Activated CD8-positive, alpha-beta T cell treated with anti-CD3 and anti-CD28 coated beads for 36 hours (primary cell): Measurements from ENCODE around the gene UGGT1. TPM values are rescaled to one million over a fixed set of nuclear protein-coding genes. Genes with fewer than 3 reads are reported as not detected.

Experiments used
- ATAC-seq: fragments of 200-7000 bp; cut with Tn5 transposase; one replicate; pipeline ENCODE4 v1.10.0; 2021; ENCODE audit warnings: mild to moderate bottlenecking, moderate library complexity
- CTCF ChIA-PET: fragments of 350-600 bp; sonication (Branson Sonifier 250); formaldehyde crosslinking; loops from one replicate; lab custom pipeline; 2021; ENCODE audit warnings: antibody characterized with exemption; lab: Charles Lee
- POLR2A ChIA-PET: fragments of 350-600 bp; sonication (Branson Sonifier 250); formaldehyde crosslinking; loops from one replicate; lab custom pipeline; 2021; ENCODE audit warnings: antibody characterized with exemption; lab: Charles Lee
- DNase-seq: peaks from one replicate; pipeline ENCODE4 v3.0.0-alpha.2; 2020
- H3K27ac Mint-ChIP-seq: one replicate; pipeline ENCODE4 v1.8.0; 2021; ENCODE audit warnings: mild to moderate bottlenecking, mixed read lengths
- H3K27me3 Mint-ChIP-seq: one replicate; pipeline ENCODE4 v1.8.0; 2021; ENCODE audit warnings: mixed read lengths
- H3K36me3 Mint-ChIP-seq: one replicate; pipeline ENCODE4 v1.8.0; 2021; ENCODE audit warnings: low read depth, mixed read lengths
- H3K4me1 Mint-ChIP-seq: one replicate; pipeline ENCODE4 v1.8.0; 2021; ENCODE audit warnings: low read depth, mixed read lengths
- H3K4me3 Mint-ChIP-seq: one replicate; pipeline ENCODE4 v1.8.0; 2021; ENCODE audit warnings: mild to moderate bottlenecking, moderate library complexity, mixed read lengths
- H3K9me3 Mint-ChIP-seq: one replicate; pipeline ENCODE4 v1.8.0; 2021; ENCODE audit warnings: mixed read lengths
- intact Hi-C: fragments of 100-400 bp; cut with micrococcal nuclease; formaldehyde crosslinking; loops from one replicate; pipeline ENCODE4 v1.10.0; 2022
- total RNA-seq, 2 experiments: library from RNA; stranded (reverse); gene quantifications; one replicate each; pipeline ENCODE4 v1.2.3, GENCODE V29; 2021
- TF ChIP-seq, protein P1 (sequence below): fragments of 200-600 bp; IDR thresholded peaks from one replicate; pipeline ENCODE4 v1.8.0; 2022; ENCODE audit warnings: antibody characterized with exemption, mild to moderate bottlenecking

Gene UGGT1
- total RNA-seq, 2 experiments from 2014 or later = 47.7 to 51.6 TPM

DNA sequence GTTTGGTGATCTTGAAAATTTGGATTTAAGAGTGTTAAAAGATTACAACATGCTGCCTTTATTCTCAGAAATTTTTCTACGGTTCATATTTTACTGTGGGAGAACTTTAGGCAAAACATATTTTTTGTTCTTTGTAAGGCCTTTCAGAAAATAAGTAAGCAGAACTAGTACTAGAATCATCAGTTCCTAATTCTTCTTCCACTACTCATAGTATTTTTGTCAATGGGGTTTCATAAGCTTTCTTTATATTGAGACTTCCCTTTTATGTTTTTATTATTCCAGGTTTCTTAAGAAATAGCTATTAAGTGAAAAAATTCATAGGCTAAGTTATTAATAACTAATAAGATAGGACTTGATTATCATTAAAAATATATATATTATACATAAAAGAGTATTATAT, 12.4 kb downstream of the UGGT1 start:
- Mint-ChIP-seq H3K36me3 (peaks cover 37% of the 10 kb centered on the region), H3K27ac (no peak overlapping the region), H3K27me3 (no peaks in the 10 kb centered on the region), H3K4me3 (no peak overlapping the region), H3K4me1 (peaks cover 14% of the 10 kb centered on the region), H3K9me3 (no peaks in the 10 kb centered on the region)
- ChIA-PET CTCF (no interaction called here), POLR2A (interaction anchor here (3.3 kb wide), 1 partner anchor 12 kb away, joined by 16 read pairs; the partner anchor contains the start of gene UGGT1)
- no peak for DNase-seq
- ATAC-seq = no peak
- intact Hi-C loops = no loop called here
- TF ChIP-seq, protein P1, sequence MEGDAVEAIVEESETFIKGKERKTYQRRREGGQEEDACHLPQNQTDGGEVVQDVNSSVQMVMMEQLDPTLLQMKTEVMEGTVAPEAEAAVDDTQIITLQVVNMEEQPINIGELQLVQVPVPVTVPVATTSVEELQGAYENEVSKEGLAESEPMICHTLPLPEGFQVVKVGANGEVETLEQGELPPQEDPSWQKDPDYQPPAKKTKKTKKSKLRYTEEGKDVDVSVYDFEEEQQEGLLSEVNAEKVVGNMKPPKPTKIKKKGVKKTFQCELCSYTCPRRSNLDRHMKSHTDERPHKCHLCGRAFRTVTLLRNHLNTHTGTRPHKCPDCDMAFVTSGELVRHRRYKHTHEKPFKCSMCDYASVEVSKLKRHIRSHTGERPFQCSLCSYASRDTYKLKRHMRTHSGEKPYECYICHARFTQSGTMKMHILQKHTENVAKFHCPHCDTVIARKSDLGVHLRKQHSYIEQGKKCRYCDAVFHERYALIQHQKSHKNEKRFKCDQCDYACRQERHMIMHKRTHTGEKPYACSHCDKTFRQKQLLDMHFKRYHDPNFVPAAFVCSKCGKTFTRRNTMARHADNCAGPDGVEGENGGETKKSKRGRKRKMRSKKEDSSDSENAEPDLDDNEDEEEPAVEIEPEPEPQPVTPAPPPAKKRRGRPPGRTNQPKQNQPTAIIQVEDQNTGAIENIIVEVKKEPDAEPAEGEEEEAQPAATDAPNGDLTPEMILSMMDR = no peak

DNA sequence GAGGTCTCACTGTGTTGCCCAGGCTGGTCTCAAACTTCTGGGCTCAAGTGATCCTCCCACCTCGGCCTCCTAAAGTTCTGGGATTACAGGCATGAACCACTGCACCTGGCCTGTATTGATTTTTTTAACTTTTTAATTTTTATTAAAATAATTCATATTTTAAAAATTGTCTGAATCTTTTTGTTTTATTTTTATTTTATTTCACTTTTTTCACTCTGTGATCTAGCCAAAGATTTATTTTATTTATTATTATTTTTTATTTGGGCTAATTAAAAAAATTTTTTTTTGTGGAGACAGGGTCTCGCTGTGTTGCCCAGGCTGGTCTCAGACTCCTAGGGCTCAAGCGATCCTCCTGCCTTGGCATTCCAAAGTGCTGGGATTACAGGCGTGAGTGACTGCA, 14.1 kb downstream of the UGGT1 start:
- TF ChIP-seq, protein P1 = no peak
- Mint-ChIP-seq H3K27me3 (no peaks in the 10 kb centered on the region), H3K9me3 (no peaks in the 10 kb centered on the region), H3K27ac (no peak overlapping the region), H3K36me3 (peaks cover 40% of the 10 kb centered on the region), H3K4me3 (no peak overlapping the region), H3K4me1 (peaks cover 14% of the 10 kb centered on the region)
- intact Hi-C loops = no loop called here
- CTCF ChIA-PET = no interaction called here
- ATAC-seq (no peak), DNase-seq (no peak)
- POLR2A ChIA-PET = no interaction called here

DNA sequence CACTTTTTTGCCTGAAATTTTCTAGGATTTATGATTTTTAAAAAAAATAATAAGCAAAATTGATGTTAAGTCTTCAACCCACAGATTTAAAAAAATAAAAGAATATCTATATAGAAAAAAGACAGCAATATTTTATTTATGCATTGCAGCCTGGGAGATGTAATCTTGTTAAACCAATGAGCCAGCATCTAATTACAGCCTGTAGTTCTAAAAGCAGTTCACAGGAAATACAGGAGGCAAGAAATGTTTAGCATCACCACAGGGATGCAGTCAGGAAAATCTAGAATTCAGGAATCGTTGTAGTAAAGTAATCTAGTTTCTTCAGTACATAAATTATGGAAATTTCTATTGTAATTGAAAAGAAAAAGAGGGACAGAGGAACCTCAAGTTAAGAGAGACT, 17.2 kb downstream of the UGGT1 start:
- ChIA-PET CTCF (interaction anchor here (0.6 to 1.8 kb wide), 3 partner anchors 44 to 1038 kb away, joined by 3 to 4 read pairs (median 3); no protein-coding TSS in a partner anchor), POLR2A (interaction anchor here (0.7 kb wide), 1 partner anchor 17 kb away, joined by 3 read pairs; the partner anchor contains the start of gene UGGT1)
- intact Hi-C loops = no loop called here
- H3K9me3 Mint-ChIP-seq = no peaks in the 10 kb centered on the region
- H3K27me3 Mint-ChIP-seq = no peaks in the 10 kb centered on the region
- TF ChIP-seq, protein P1 = no peak
- no peak overlapping the region for H3K27ac Mint-ChIP-seq
- peaks cover 6% of the 10 kb centered on the region for H3K4me1 Mint-ChIP-seq
- H3K4me3 Mint-ChIP-seq = no peak overlapping the region
- no peak for DNase-seq
- H3K36me3 Mint-ChIP-seq = peaks cover 32% of the 10 kb centered on the region
- ATAC-seq = no peak

DNA sequence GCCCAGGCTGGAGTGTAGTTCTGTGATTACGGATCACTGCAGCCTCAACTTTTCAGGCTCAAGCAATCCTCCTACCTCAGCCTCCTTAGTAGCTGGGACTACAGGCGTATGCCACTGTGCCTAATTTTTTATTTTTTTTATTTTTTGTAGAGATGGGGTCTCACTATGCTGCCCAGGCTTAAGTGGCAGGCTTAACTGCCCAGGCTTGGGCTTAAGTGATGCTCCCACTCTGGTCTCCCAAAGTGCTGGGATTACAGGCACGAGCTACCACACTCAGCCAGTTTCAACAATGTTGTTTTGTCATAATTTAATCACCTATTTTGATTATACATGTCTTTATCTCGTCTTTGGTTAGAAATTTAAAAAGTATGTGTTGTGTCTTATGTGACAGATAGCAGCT, 18.2 kb downstream of the UGGT1 start:
- Mint-ChIP-seq H3K4me3 (no peak overlapping the region), H3K27ac (no peak overlapping the region), H3K4me1 (peaks cover 1% of the 10 kb centered on the region), H3K27me3 (no peaks in the 10 kb centered on the region), H3K9me3 (no peaks in the 10 kb centered on the region), H3K36me3 (peaks cover 28% of the 10 kb centered on the region)
- ChIA-PET POLR2A (no interaction called here), CTCF (no interaction called here)
- intact Hi-C loops = no loop called here
- ATAC-seq (no peak), DNase-seq (no peak)
- TF ChIP-seq, protein P1 = no peak

DNA sequence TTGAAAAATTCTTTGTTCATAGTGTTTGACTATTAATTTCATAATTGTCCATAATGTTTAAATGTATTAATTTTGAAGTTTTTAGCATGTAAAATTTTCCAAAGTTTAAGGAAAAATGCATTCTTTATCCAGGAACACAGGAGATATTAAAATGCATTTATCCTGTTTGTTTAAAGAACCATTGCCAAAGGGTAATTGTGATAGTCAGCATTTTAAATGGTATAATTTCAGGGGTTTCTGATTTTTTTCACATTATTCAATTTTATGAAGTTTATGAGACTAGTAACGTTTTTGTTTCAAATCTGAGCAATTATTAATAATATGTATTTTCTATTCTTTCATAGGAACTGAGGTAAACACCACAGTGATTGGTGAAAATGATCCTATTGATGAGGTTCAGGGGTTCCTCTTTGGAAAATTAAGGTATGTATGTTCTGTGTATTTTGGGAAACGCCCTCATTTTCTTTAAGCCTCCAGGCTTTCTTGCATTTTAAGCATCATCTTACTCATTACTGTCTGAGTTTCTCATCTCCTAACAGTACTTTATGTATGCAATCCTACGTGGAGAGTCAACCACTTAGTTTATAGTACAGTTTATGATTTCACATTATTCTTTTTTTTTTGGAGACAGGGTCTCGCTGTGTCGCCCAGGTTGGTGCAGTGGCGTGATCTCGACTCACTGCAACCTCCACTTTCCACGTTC, 25.1 kb downstream of the UGGT1 start:
- peaks cover 37% of the 10 kb centered on the region for H3K36me3 Mint-ChIP-seq

More for the DNA sequence above, 25.1 kb downstream of the UGGT1 start:
- no peak for ATAC-seq
- TF ChIP-seq, protein P1 = no peak
- Mint-ChIP-seq H3K9me3 (no peaks in the 10 kb centered on the region), H3K27me3 (no peaks in the 10 kb centered on the region), H3K27ac (no peak overlapping the region), H3K4me3 (no peak overlapping the region), H3K4me1 (no peaks in the 10 kb centered on the region)
- CTCF ChIA-PET = no interaction called here
- POLR2A ChIA-PET = no interaction called here
- intact Hi-C loops = no loop called here
- no peak for DNase-seq
